IMR-90 (cell line): ENCODE data around the gene CXCL6.

Experiments used
- BHLHE40 ChIP-seq: fragments of 150-350 bp; IDR thresholded peaks from 2 replicates; pipeline ENCODE4 v1.6.1; 2016; ENCODE audit warnings: mild to moderate bottlenecking, low read depth, low read length
- CEBPB ChIP-seq: IDR thresholded peaks from 2 replicates; pipeline ENCODE4 v1.6.1; 2012; ENCODE audit warnings: low read depth, low read length, improper control_type of control experiment
- FOS ChIP-seq: fragments of 150-350 bp; IDR thresholded peaks from 2 replicates; pipeline ENCODE4 v1.6.1; 2016; ENCODE audit warnings: low read depth, low read length
- MAZ ChIP-seq: IDR thresholded peaks from 2 replicates; pipeline ENCODE4 v1.6.1; 2012; ENCODE audit warnings: low read depth, mild to moderate bottlenecking, low read length, improper control_type of control experiment, moderate library complexity, borderline replicate concordance
- MXI1 ChIP-seq: IDR thresholded peaks from 2 replicates; pipeline ENCODE4 v1.6.1; 2012; ENCODE audit warnings: low read depth, mild to moderate bottlenecking, low read length, moderate library complexity, borderline replicate concordance
- NFE2L2 ChIP-seq: fragments of 150-350 bp; IDR thresholded peaks from 2 replicates; pipeline ENCODE4 v1.6.1; 2016; ENCODE audit warnings: low read depth, mild to moderate bottlenecking, low read length
- POLR2A ChIP-seq: IDR thresholded peaks from 2 replicates; pipeline ENCODE4 v1.6.1; 2012; ENCODE audit warnings: mild to moderate bottlenecking, low read depth, low read length
- RAD21 ChIP-seq: IDR thresholded peaks from 2 replicates; pipeline ENCODE4 v1.6.1; 2012; ENCODE audit warnings: low read length, improper control_type of control experiment
- RCOR1 ChIP-seq: IDR thresholded peaks from 2 replicates; pipeline ENCODE4 v1.6.1; 2012; ENCODE audit warnings: mild to moderate bottlenecking, low read length, improper control_type of control experiment; ENCODE audit not compliant: insufficient replicate concordance
- RFX5 ChIP-seq: IDR thresholded peaks from 2 replicates; pipeline ENCODE4 v1.8.0; 2012; ENCODE audit warnings: low read depth, mild to moderate bottlenecking, low read length, moderate library complexity
- SMC3 ChIP-seq: fragments of 150-350 bp; IDR thresholded peaks from 2 replicates; pipeline ENCODE4 v1.6.1; 2016; ENCODE audit warnings: low read depth, mild to moderate bottlenecking, antibody characterized with exemption, low read length, moderate library complexity
- USF2 ChIP-seq: fragments of 150-350 bp; IDR thresholded peaks from 2 replicates; pipeline ENCODE4 v1.6.1; 2017; ENCODE audit warnings: mild to moderate bottlenecking, antibody characterized with exemption, low read length, low read depth
- TF ChIP-seq, protein P1 (sequence below): conservative IDR thresholded peaks from 2 replicates; pipeline ENCODE4 v1.5.1; 2012; ENCODE audit warnings: mild to moderate bottlenecking, low read depth, low read length, improper control_type of control experiment
- TF ChIP-seq, protein P2 (sequence below): fragments of 150-350 bp; IDR thresholded peaks from 2 replicates; pipeline ENCODE4 v1.6.1; 2016; ENCODE audit warnings: low read depth, mild to moderate bottlenecking, low read length, moderate library complexity, borderline replicate concordance

DNA sequence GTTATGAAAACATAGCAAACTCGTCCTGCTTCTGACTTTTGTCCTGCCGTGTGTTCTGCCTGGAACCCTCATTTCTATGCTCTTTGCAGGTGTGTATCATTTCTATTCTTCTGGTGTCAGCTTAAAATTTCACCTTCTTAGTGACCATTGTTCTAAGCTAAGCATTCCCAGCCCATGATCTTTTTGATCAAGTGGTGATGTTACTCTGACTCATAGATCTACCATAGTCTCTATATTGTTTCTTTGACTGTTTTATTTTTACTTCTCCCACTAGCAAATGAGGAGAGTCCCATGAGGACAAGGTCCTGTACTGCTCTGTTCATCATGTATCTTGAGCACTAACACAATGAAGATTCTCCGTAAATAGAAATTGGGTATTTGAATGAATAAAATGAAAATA lies 14.1 kb upstream of the CXCL6 start:
- TF ChIP-seq, protein P1, sequence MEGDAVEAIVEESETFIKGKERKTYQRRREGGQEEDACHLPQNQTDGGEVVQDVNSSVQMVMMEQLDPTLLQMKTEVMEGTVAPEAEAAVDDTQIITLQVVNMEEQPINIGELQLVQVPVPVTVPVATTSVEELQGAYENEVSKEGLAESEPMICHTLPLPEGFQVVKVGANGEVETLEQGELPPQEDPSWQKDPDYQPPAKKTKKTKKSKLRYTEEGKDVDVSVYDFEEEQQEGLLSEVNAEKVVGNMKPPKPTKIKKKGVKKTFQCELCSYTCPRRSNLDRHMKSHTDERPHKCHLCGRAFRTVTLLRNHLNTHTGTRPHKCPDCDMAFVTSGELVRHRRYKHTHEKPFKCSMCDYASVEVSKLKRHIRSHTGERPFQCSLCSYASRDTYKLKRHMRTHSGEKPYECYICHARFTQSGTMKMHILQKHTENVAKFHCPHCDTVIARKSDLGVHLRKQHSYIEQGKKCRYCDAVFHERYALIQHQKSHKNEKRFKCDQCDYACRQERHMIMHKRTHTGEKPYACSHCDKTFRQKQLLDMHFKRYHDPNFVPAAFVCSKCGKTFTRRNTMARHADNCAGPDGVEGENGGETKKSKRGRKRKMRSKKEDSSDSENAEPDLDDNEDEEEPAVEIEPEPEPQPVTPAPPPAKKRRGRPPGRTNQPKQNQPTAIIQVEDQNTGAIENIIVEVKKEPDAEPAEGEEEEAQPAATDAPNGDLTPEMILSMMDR = no peak
- TF ChIP-seq MAZ (no peak), MXI1 (no peak), RFX5 (no peak), POLR2A (no peak), BHLHE40 (no peak), SMC3 (no peak), USF2 (no peak), RAD21 (no peak), FOS (no peak), CEBPB (no peak), RCOR1 (no peak), NFE2L2 (no peak)
- TF ChIP-seq, protein P2, sequence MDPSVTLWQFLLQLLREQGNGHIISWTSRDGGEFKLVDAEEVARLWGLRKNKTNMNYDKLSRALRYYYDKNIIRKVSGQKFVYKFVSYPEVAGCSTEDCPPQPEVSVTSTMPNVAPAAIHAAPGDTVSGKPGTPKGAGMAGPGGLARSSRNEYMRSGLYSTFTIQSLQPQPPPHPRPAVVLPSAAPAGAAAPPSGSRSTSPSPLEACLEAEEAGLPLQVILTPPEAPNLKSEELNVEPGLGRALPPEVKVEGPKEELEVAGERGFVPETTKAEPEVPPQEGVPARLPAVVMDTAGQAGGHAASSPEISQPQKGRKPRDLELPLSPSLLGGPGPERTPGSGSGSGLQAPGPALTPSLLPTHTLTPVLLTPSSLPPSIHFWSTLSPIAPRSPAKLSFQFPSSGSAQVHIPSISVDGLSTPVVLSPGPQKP = no peak
